ENCODE data around the gene TLL1. TPM values are rescaled to one million over a fixed set of nuclear protein-coding genes. Genes with fewer than 3 reads are reported as not detected.

TLL1 gene
- total and polyA plus RNA-seq, 4 donors: 0.04 to 0.25 (median 0.05) TPM; not detected in 1

- no peaks in the 10 kb centered on the region for H3K36me3 ChIP-seq (ENCODE audit: control insufficient read depth in 4 of 4, insufficient read depth in 3 of 4, low read depth in 1 of 4, low read length in 3 of 4)
- DNase-seq (ENCODE audit: low spot score): no peak
- H3K9ac ChIP-seq (ENCODE audit: low read depth in 1 of 2, low read length in 2 of 2): no peak overlapping the region
- H3K27me3 ChIP-seq (ENCODE audit: control insufficient read depth in 4 of 4, insufficient read depth in 4 of 4, low read length in 3 of 4): no peaks in the 10 kb centered on the region
- 86% methylated on average over 2 of the region's 2 CpGs for WGBS
- no peaks in the 10 kb centered on the region for H3K9me3 ChIP-seq (ENCODE audit: control insufficient read depth in 4 of 4, low read length in 3 of 4)
- no peak overlapping the region for H3K4me3 ChIP-seq (ENCODE audit: low read depth in 1 of 3, low read length in 3 of 3)
- no peak overlapping the region for H3K27ac ChIP-seq (ENCODE audit: low read depth in 1 of 2, low read length in 2 of 2)
- TF ChIP-seq HNF4A (conservative IDR thresholded peaks at IDR 0.05) (no peak), RXRA (IDR thresholded peaks at IDR 0.05) (no peak), RAD21 (IDR thresholded peaks at IDR 0.05) (no peak), REST (IDR thresholded peaks at IDR 0.05) (no peak), NR2F2 (IDR thresholded peaks at IDR 0.05) (no peak), HNF4G (IDR thresholded peaks at IDR 0.05) (no peak), EGR1 (IDR thresholded peaks at IDR 0.05; ENCODE audit: low read depth in 2 of 2) (no peak), ZBTB33 (IDR thresholded peaks at IDR 0.05) (no peak), SP1 (IDR thresholded peaks at IDR 0.05) (no peak), JUND (IDR thresholded peaks at IDR 0.05) (no peak), CTCF (IDR thresholded peaks at IDR 0.05; ENCODE audit: low read depth, low read length, missing input control) (no peak), FOXA1 (IDR thresholded peaks at IDR 0.05) (no peak), TAF1 (conservative IDR thresholded peaks at IDR 0.05) (no peak), ATF3 (IDR thresholded peaks at IDR 0.05) (no peak), MAX (IDR thresholded peaks at IDR 0.05) (no peak), FOXA2 (IDR thresholded peaks at IDR 0.05) (no peak), GABPA (IDR thresholded peaks at IDR 0.05 in 1 of 2, conservative IDR thresholded peaks at IDR 0.05 in 1 of 2) (no peak), YY1 (IDR thresholded peaks at IDR 0.05) (no peak)
- no peaks in the 10 kb centered on the region for H3K4me1 ChIP-seq (ENCODE audit: control insufficient read depth in 4 of 4, insufficient read depth in 4 of 4, low read length in 3 of 4)
Observed at GRCh38 chr4:166034965-166035364, 161.9 kb downstream of the TLL1 start.
